Pancreas (tissue), 10 donors: Measurements from ENCODE around the gene ACIN1. TPM values are rescaled to one million over a fixed set of nuclear protein-coding genes. Genes with fewer than 3 reads are reported as not detected.
"Not testable (repeated sequence)": the region's sequence is repeated elsewhere in the genome, so short reads cannot be mapped to it uniquely, and the experiment has no call there.

Source experiments
- ATAC-seq, 4 donors: fragments of 200-7000 bp; cut with Tn5 transposase; one replicate each; pipeline versions ENCODE4 v1.8.0 to v1.9.1; 2020; ENCODE audit warnings: mild to moderate bottlenecking in 4 of 4, moderate library complexity in 4 of 4
- DNase-seq, 6 donors: peaks; one replicate each; pipeline ENCODE4 v3.0.0-alpha.2; 2020
- FAIRE-seq: peaks from 2 replicates; lab custom pipeline; 2012; peaks lifted over from hg19 to GRCh38; lab: Jason Lieb, UNC
- H3K27ac ChIP-seq, 4 donors: fragments of 200-600 bp; sonication (generic); 1 replicate in 3 of 4; 2 replicates in 1 of 4; pipeline versions ENCODE4 v1.5.0 to v1.8.0; 2020
- H3K27me3 ChIP-seq, 4 donors: fragments of 200-600 bp; one replicate each; pipeline ENCODE4 v1.8.0; 2021
- H3K36me3 ChIP-seq, 3 donors: fragments of 200-600 bp; sonication (generic) in 1 of 3; one replicate each; pipeline versions ENCODE4 v1.5.0 to v1.8.0; 2020 to 2021
- H3K4me1 ChIP-seq, 3 donors: fragments of 200-600 bp; one replicate each; pipeline ENCODE4 v1.8.0; 2021
- H3K4me3 ChIP-seq, 4 donors: fragments of 200-600 bp; sonication (generic) in 2 of 4; one replicate each; pipeline versions ENCODE4 v1.5.0 to v1.8.0; 2020 to 2021
- H3K9me3 ChIP-seq, 4 donors: fragments of 200-600 bp; one replicate each; pipeline ENCODE4 v1.8.0; 2021
- WGBS, 2 donors: extraction: QIAGEN DNeasy Blood & Tissue Kit; methylation state at CpG; one replicate each; pipeline ENCODE4 v1.1.7; 2013; 5-methylcytosine and 5-hydroxymethylcytosine counted together
- intact Hi-C, 3 donors: fragments of 100-400 bp; cut with DNase I; formaldehyde crosslinking; loops; one replicate each; pipeline versions ENCODE4 v1.11.1 to v1.14.2; 2022
- polyA plus RNA-seq, 2 donors: library from polyadenylated mRNA; stranded (reverse); fragments of 200-250 nt; gene quantifications; one replicate each; pipeline ENCODE4 v1.2.3, GENCODE V29; 2013
- total RNA-seq, 6 donors: library from RNA; stranded (reverse); fragmentation: NEBNext Ultra II Directional in 4 of 6; extraction: Animal tissue kit (Norgen Biotek cat#: 25700) in 4 of 6; gene quantifications; one replicate each; pipeline versions ENCODE4 v1.2.1 to v1.2.4, GENCODE V29; 2021 to 2023
- TF ChIP-seq, protein P1 (sequence below), 4 donors: fragments of 200-600 bp; sonication (generic) in 3 of 4; IDR thresholded peaks; one replicate each; pipeline versions ENCODE4 v1.5.0 to v1.8.0; 2021; ENCODE audit warnings: antibody characterized with exemption in 4 of 4
- donor health status: healthy with polysubstance abuse.
- donor health status: DM: no; HTN: no; CAD: no; lungs with moderate emphysema.
- donor health status: DM: no; HTN: no; CAD: no.
- donor health status: control.
- donor health status: control.
- donor health status: Bipolar disorder and iron deficiency.
- donor health status: DM: yes; HTN: yes; CAD: no.
- donor health status: DM: no; HTN: no; CAD: no.
- donor health status: DM: no; HTN: no; CAD: no.
- donor health status: DM: yes; HTN: yes; CAD: no.

Gene ACIN1
- total and polyA plus RNA-seq, 8 donors = 43.1 to 152 (median 62.4) TPM

GRCh38 chr14:23113431-23114119, 18.6 kb upstream of the ACIN1 start:
- WGBS, 2 donors = 53 to 64% methylated on average over 10 of the region's 10 CpGs

DNA sequence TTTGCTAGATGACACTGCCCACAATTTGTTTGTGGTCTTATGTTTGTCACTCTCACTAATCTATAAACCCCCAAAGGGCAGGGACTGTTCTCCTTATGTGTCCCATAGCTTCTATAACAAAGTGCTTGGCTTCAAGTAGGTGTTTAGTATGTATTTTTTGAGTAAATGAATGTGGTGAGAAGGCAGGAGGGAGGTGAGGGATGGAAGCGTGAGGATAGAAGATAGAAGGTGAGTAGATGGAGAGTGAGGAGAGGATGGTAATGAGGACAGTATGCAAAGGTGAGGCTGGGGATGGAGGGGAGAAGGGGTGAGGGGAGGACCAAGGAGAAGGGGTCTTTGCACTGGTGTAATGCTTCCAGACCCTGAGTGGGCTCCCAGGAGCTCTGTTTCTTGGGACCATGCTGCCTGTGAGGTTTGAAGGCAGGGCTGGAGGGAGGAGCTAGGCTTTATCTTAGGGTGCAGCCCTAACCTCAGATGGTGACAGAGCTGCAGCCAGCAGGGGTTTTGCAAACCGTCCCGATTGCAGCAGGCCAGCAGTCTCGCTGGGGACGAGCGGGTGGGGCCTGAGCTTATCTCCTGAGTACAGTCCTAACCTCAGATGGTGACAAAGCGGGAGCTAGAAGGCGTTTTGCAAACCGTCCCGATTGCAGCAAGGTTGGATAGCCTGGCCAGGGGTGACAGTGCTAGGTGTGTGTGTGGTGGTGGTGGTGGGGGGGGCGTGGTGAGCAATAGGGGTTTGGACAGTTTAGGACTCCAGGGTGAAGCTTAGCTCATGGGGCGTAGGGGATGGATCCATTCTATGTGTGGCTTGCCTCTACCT, 17.6 kb upstream of the ACIN1 start:
- Histone ChIP-seq H3K27ac (no peak overlapping the region), H3K9me3 (no peaks in the 10 kb centered on the region), H3K4me1 (no peaks in the 10 kb centered on the region), H3K36me3 (no peaks in the 10 kb centered on the region), H3K4me3 (no peak overlapping the region), H3K27me3 (no peaks in the 10 kb centered on the region)
- no peak for DNase-seq
- FAIRE-seq = no peak
- intact Hi-C loops = loop anchor here in 1 of 3 donors (5.0 kb wide), 1 partner anchor 45 kb away; no protein-coding TSS in a partner anchor
- TF ChIP-seq, protein P1, sequence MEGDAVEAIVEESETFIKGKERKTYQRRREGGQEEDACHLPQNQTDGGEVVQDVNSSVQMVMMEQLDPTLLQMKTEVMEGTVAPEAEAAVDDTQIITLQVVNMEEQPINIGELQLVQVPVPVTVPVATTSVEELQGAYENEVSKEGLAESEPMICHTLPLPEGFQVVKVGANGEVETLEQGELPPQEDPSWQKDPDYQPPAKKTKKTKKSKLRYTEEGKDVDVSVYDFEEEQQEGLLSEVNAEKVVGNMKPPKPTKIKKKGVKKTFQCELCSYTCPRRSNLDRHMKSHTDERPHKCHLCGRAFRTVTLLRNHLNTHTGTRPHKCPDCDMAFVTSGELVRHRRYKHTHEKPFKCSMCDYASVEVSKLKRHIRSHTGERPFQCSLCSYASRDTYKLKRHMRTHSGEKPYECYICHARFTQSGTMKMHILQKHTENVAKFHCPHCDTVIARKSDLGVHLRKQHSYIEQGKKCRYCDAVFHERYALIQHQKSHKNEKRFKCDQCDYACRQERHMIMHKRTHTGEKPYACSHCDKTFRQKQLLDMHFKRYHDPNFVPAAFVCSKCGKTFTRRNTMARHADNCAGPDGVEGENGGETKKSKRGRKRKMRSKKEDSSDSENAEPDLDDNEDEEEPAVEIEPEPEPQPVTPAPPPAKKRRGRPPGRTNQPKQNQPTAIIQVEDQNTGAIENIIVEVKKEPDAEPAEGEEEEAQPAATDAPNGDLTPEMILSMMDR (IDR thresholded peaks at IDR 0.05) = no peak
- peak in 1 of 4 donors; percentile 3 for ATAC-seq
- 42 to 50% methylated on average over 12 of the region's 12 CpGs for WGBS, 2 donors

More at GRCh38 chr14:23113431-23114119, 18.6 kb upstream of the ACIN1 start:
- Histone ChIP-seq H3K27me3 (no peaks in the 10 kb centered on the region), H3K9me3 (no peaks in the 10 kb centered on the region), H3K36me3 (no peaks in the 10 kb centered on the region), H3K4me1 (no peaks in the 10 kb centered on the region), H3K27ac (no peak overlapping the region), H3K4me3 (no peak overlapping the region)
- peak in 2 of 4 donors; percentile 8 to 19 for ATAC-seq
- TF ChIP-seq, protein P1 (IDR thresholded peaks at IDR 0.05) = no peak
- DNase-seq = no peak
- intact Hi-C loops = loop anchor here in 1 of 3 donors (5.0 kb wide), 1 partner anchor 46 kb away; no protein-coding TSS in a partner anchor
- FAIRE-seq = no peak

GRCh38 chr14:23110579-23111365, 15.8 kb upstream of the ACIN1 start:
- TF ChIP-seq, protein P1 (IDR thresholded peaks at IDR 0.05) = no peak
- FAIRE-seq = no peak
- H3K9me3 ChIP-seq = no peaks in the 10 kb centered on the region
- no peaks in the 10 kb centered on the region for H3K36me3 ChIP-seq
- ATAC-seq = no peak
- H3K4me3 ChIP-seq = no peak overlapping the region
- 39 to 52% methylated on average over 5 of the region's 5 CpGs for WGBS, 2 donors
- no peaks in the 10 kb centered on the region for H3K4me1 ChIP-seq
- H3K27ac ChIP-seq = no peak overlapping the region
- no peak for DNase-seq
- intact Hi-C loops = loop anchor here in 1 of 3 donors (5.0 kb wide), 1 partner anchor 43 kb away; no protein-coding TSS in a partner anchor
- no peaks in the 10 kb centered on the region for H3K27me3 ChIP-seq

- no peaks in the 10 kb centered on the region for H3K4me1 ChIP-seq
- ATAC-seq (no peak), FAIRE-seq (no peak), DNase-seq (no peak)
- H3K27me3 ChIP-seq = no peaks in the 10 kb centered on the region
- H3K27ac ChIP-seq = no peak overlapping the region
- intact Hi-C loops = loop anchor here in 1 of 3 donors (5.0 kb wide), 1 partner anchor 42 kb away; no protein-coding TSS in a partner anchor
- H3K4me3 ChIP-seq = no peak overlapping the region
- TF ChIP-seq, protein P1 (IDR thresholded peaks at IDR 0.05) = no peak
- WGBS, 2 donors = 74 to 76% methylated on average over 1 of the region's 1 CpG
- H3K9me3 ChIP-seq = no peaks in the 10 kb centered on the region
- no peaks in the 10 kb centered on the region for H3K36me3 ChIP-seq
Measured at GRCh38 chr14:23109769-23110168, 14.8 kb upstream of the ACIN1 start.

- ATAC-seq, H3K4me1 ChIP-seq, DNase-seq, H3K9me3 ChIP-seq, H3K36me3 ChIP-seq, intact Hi-C loops, H3K27ac ChIP-seq, H3K4me3 ChIP-seq, FAIRE-seq, H3K27me3 ChIP-seq: not testable (repeated sequence)
- 86 to 90% methylated on average over 24 of the region's 24 CpGs for WGBS, 2 donors
Measured at GRCh38 chr14:23108169-23108568, 13.2 kb upstream of the ACIN1 start.

GRCh38 chr14:23107620-23108019, 12.7 kb upstream of the ACIN1 start:
- intact Hi-C loops, H3K9me3 ChIP-seq, H3K4me1 ChIP-seq, ATAC-seq, H3K36me3 ChIP-seq, H3K27ac ChIP-seq, DNase-seq, H3K27me3 ChIP-seq, H3K4me3 ChIP-seq, FAIRE-seq: not testable (repeated sequence)
- 80 to 96% methylated on average over 1 to 2 of the region's 5 CpGs for WGBS, 2 donors
